Activated CD4-positive, alpha-beta memory T cell treated with anti-CD3 and anti-CD28 coated beads, Interleukin-2, amount 10 ng/mL, durations not matched to agents 7 days and 5 days (primary cell): ENCODE measurements around the gene DUOX2. TPM values are rescaled to one million over a fixed set of nuclear protein-coding genes. Genes with fewer than 3 reads are reported as not detected.

Experiments used
- CTCF ChIA-PET: fragments of 350-600 bp; sonication (Branson Sonifier 250); formaldehyde crosslinking; loops from one replicate; lab custom pipeline; 2021; ENCODE audit warnings: antibody characterized with exemption, inconsistent platforms; lab: Charles Lee
- POLR2A ChIA-PET: fragments of 350-600 bp; sonication (Branson Sonifier 250); formaldehyde crosslinking; loops from one replicate; lab custom pipeline; 2021; ENCODE audit warnings: antibody characterized with exemption; lab: Charles Lee
- DNase-seq: peaks from one replicate; pipeline ENCODE4 v3.0.0-alpha.2; 2020
- H3K27ac Mint-ChIP-seq: one replicate; pipeline ENCODE4 v1.8.0; 2021; ENCODE audit warnings: mild to moderate bottlenecking, mixed read lengths
- H3K27me3 Mint-ChIP-seq: one replicate; pipeline ENCODE4 v1.8.0; 2021; ENCODE audit warnings: mixed read lengths
- H3K36me3 Mint-ChIP-seq: one replicate; pipeline ENCODE4 v1.8.0; 2021; ENCODE audit warnings: low read depth, mixed read lengths
- H3K4me1 Mint-ChIP-seq: one replicate; pipeline ENCODE4 v1.8.0; 2021; ENCODE audit warnings: mixed read lengths
- H3K4me3 Mint-ChIP-seq: one replicate; pipeline ENCODE4 v1.8.0; 2021; ENCODE audit warnings: mild to moderate bottlenecking, mixed read lengths
- H3K9me3 Mint-ChIP-seq: one replicate; pipeline ENCODE4 v1.8.0; 2021; ENCODE audit warnings: mixed read lengths
- total RNA-seq, 2 experiments: library from RNA; stranded (reverse); gene quantifications; one replicate each; pipeline ENCODE4 v1.2.3, GENCODE V29; 2021

Gene DUOX2
- total RNA-seq, 2 experiments from 2014 or later = 0.23 TPM; not detected in 1

- H3K36me3 Mint-ChIP-seq = no peaks in the 10 kb centered on the region
- ChIA-PET POLR2A (no interaction called here), CTCF (interaction anchor here (3.2 kb wide), 1 partner anchor 17 kb away, joined by 9 read pairs; no protein-coding TSS in a partner anchor)
- peaks cover 8% of the 10 kb centered on the region for H3K27me3 Mint-ChIP-seq
- H3K4me1 Mint-ChIP-seq = no peaks in the 10 kb centered on the region
- no peak for DNase-seq
- H3K27ac Mint-ChIP-seq = no peak overlapping the region
- no peak overlapping the region for H3K4me3 Mint-ChIP-seq
- H3K9me3 Mint-ChIP-seq = no peaks in the 10 kb centered on the region
Measured at GRCh38 chr15:45101749-45102148, 12.2 kb downstream of the DUOX2 start.

- ChIA-PET POLR2A (no interaction called here), CTCF (interaction anchor here (0.7 to 3.2 kb wide), 2 partner anchors 12 to 17 kb away, joined by 3 to 9 read pairs; no protein-coding TSS in a partner anchor)
- Mint-ChIP-seq H3K9me3 (no peaks in the 10 kb centered on the region), H3K36me3 (no peaks in the 10 kb centered on the region), H3K27ac (no peak overlapping the region), H3K27me3 (peaks cover 8% of the 10 kb centered on the region), H3K4me3 (no peak overlapping the region), H3K4me1 (no peaks in the 10 kb centered on the region)
- no peak for DNase-seq
Measured at GRCh38 chr15:45100884-45101625, 12.9 kb downstream of the DUOX2 start.

GRCh38 chr15:45099549-45100165 lies 14.3 kb downstream of the DUOX2 start:
- no peak overlapping the region for H3K27ac Mint-ChIP-seq
- no peaks in the 10 kb centered on the region for H3K9me3 Mint-ChIP-seq
- H3K27me3 Mint-ChIP-seq = peaks cover 6% of the 10 kb centered on the region
- DNase-seq = no peak
- ChIA-PET POLR2A (no interaction called here), CTCF (no interaction called here)
- H3K4me3 Mint-ChIP-seq = no peak overlapping the region
- no peaks in the 10 kb centered on the region for H3K4me1 Mint-ChIP-seq
- H3K36me3 Mint-ChIP-seq = no peaks in the 10 kb centered on the region

GRCh38 chr15:45097466-45097865 lies 16.5 kb downstream of the DUOX2 start:
- Mint-ChIP-seq H3K4me1 (no peaks in the 10 kb centered on the region), H3K9me3 (no peaks in the 10 kb centered on the region), H3K27me3 (peaks cover 5% of the 10 kb centered on the region), H3K27ac (no peak overlapping the region), H3K36me3 (no peaks in the 10 kb centered on the region), H3K4me3 (no peak overlapping the region)
- no peak for DNase-seq
- CTCF ChIA-PET = interaction anchor here (0.8 kb wide), 1 partner anchor 21 kb away, joined by 3 read pairs; no protein-coding TSS in a partner anchor
- POLR2A ChIA-PET = no interaction called here

GRCh38 chr15:45095661-45096060 lies 18.3 kb downstream of the DUOX2 start:
- no peaks in the 10 kb centered on the region for H3K9me3 Mint-ChIP-seq
- no peaks in the 10 kb centered on the region for H3K36me3 Mint-ChIP-seq
- peaks cover 19% of the 10 kb centered on the region for H3K27me3 Mint-ChIP-seq
- H3K4me1 Mint-ChIP-seq = no peaks in the 10 kb centered on the region
- ChIA-PET CTCF (no interaction called here), POLR2A (no interaction called here)
- no peak for DNase-seq
- no peak overlapping the region for H3K4me3 Mint-ChIP-seq
- H3K27ac Mint-ChIP-seq = no peak overlapping the region

- Mint-ChIP-seq H3K27ac (no peak overlapping the region), H3K4me1 (no peaks in the 10 kb centered on the region), H3K27me3 (peaks cover 26% of the 10 kb centered on the region), H3K9me3 (no peaks in the 10 kb centered on the region), H3K4me3 (no peak overlapping the region), H3K36me3 (no peaks in the 10 kb centered on the region)
- ChIA-PET CTCF (no interaction called here), POLR2A (no interaction called here)
- no peak for DNase-seq
Measured at GRCh38 chr15:45094358-45094730, 19.6 kb downstream of the DUOX2 start.

GRCh38 chr15:45093622-45094357 lies 20.2 kb downstream of the DUOX2 start:
- no peak for DNase-seq
- H3K4me1 Mint-ChIP-seq = no peaks in the 10 kb centered on the region
- H3K27ac Mint-ChIP-seq = no peak overlapping the region
- no peaks in the 10 kb centered on the region for H3K36me3 Mint-ChIP-seq
- no peaks in the 10 kb centered on the region for H3K9me3 Mint-ChIP-seq
- POLR2A ChIA-PET = no interaction called here
- no peak overlapping the region for H3K4me3 Mint-ChIP-seq
- H3K27me3 Mint-ChIP-seq = peaks cover 28% of the 10 kb centered on the region
- CTCF ChIA-PET = no interaction called here

GRCh38 chr15:45093013-45093412 lies 21.0 kb downstream of the DUOX2 start:
- Mint-ChIP-seq H3K9me3 (no peaks in the 10 kb centered on the region), H3K27ac (no peak overlapping the region), H3K36me3 (no peaks in the 10 kb centered on the region), H3K4me1 (no peaks in the 10 kb centered on the region), H3K4me3 (no peak overlapping the region), H3K27me3 (peaks cover 31% of the 10 kb centered on the region)
- DNase-seq = no peak
- POLR2A ChIA-PET = no interaction called here
- CTCF ChIA-PET = no interaction called here

GRCh38 chr15:45091576-45091975 lies 22.4 kb downstream of the DUOX2 start:
- Mint-ChIP-seq H3K9me3 (no peaks in the 10 kb centered on the region), H3K36me3 (no peaks in the 10 kb centered on the region), H3K27ac (no peak overlapping the region), H3K27me3 (peaks cover 43% of the 10 kb centered on the region), H3K4me3 (no peak overlapping the region), H3K4me1 (no peaks in the 10 kb centered on the region)
- ChIA-PET POLR2A (no interaction called here), CTCF (no interaction called here)
- DNase-seq = no peak

- H3K27ac Mint-ChIP-seq = no peak overlapping the region
- H3K4me1 Mint-ChIP-seq = no peaks in the 10 kb centered on the region
- POLR2A ChIA-PET = no interaction called here
- H3K9me3 Mint-ChIP-seq = no peaks in the 10 kb centered on the region
- peaks cover 43% of the 10 kb centered on the region for H3K27me3 Mint-ChIP-seq
- DNase-seq = no peak
- no peak overlapping the region for H3K4me3 Mint-ChIP-seq
- H3K36me3 Mint-ChIP-seq = no peaks in the 10 kb centered on the region
- CTCF ChIA-PET = no interaction called here
Measured at GRCh38 chr15:45091161-45091560, 22.8 kb downstream of the DUOX2 start.

- no peak overlapping the region for H3K4me3 Mint-ChIP-seq
- DNase-seq = no peak
- H3K27me3 Mint-ChIP-seq = peaks cover 48% of the 10 kb centered on the region
- H3K36me3 Mint-ChIP-seq = no peaks in the 10 kb centered on the region
- H3K4me1 Mint-ChIP-seq = no peaks in the 10 kb centered on the region
- POLR2A ChIA-PET = no interaction called here
- CTCF ChIA-PET = interaction anchor here (1.5 kb wide), 1 partner anchor 28 kb away, joined by 6 read pairs; no protein-coding TSS in a partner anchor
- no peaks in the 10 kb centered on the region for H3K9me3 Mint-ChIP-seq
- no peak overlapping the region for H3K27ac Mint-ChIP-seq
Measured at GRCh38 chr15:45089712-45090373, 24.1 kb downstream of the DUOX2 start.

GRCh38 chr15:45088801-45089711 lies 24.9 kb downstream of the DUOX2 start:
- ChIA-PET CTCF (interaction anchor here (0.5 to 1.5 kb wide), 2 partner anchors 11 to 29 kb away, joined by 3 to 6 read pairs; no protein-coding TSS in a partner anchor), POLR2A (no interaction called here)
- Mint-ChIP-seq H3K27ac (no peak overlapping the region), H3K36me3 (no peaks in the 10 kb centered on the region), H3K4me3 (no peak overlapping the region), H3K27me3 (peaks cover 51% of the 10 kb centered on the region), H3K4me1 (no peaks in the 10 kb centered on the region), H3K9me3 (no peaks in the 10 kb centered on the region)
- no peak for DNase-seq
